K562 (cell line): ENCODE data around the gene TSEN54. TPM values are rescaled to one million over a fixed set of nuclear protein-coding genes. Genes with fewer than 3 reads are reported as not detected.

Experiments used
- GABPB2 ChIP-seq: fragments of 250-450 bp; sonication (Bioruptor Pico); conservative IDR thresholded peaks from 2 replicates; pipeline ENCODE4 v1.5.1; 2021; ENCODE audit warnings: mild to moderate bottlenecking
- HNRNPUL1 ChIP-seq: fragments of 200-400 bp; formaldehyde crosslinking; IDR thresholded peaks from 2 replicates; pipeline ENCODE4 v1.6.1; 2017; ENCODE audit warnings: low read length
- ILK ChIP-seq: fragments of 450-650 bp; IDR thresholded peaks from 2 replicates; pipeline ENCODE4 v1.6.1; 2016; ENCODE audit warnings: missing genetic modification characterization, low read depth, mild to moderate bottlenecking, missing compliant biosample characterization, moderate library complexity, borderline replicate concordance
- KAT7 ChIP-seq: sonication (generic); formaldehyde crosslinking; IDR thresholded peaks from 2 replicates; pipeline ENCODE4 v1.8.0; 2022; ENCODE audit warnings: missing genetic modification reagents, mild to moderate bottlenecking, borderline replicate concordance
- KDM5B ChIP-seq: fragments of 200-600 bp; sonication (generic); IDR thresholded peaks from 2 replicates; pipeline ENCODE4 v1.6.1; 2012; ENCODE audit warnings: low read depth, mild to moderate bottlenecking, moderate library complexity, low read length, control low read depth, inconsistent platforms; ENCODE audit not compliant: insufficient replicate concordance
- MTA2 ChIP-seq: fragments of 450-650 bp; IDR thresholded peaks from 2 replicates; pipeline ENCODE4 v1.6.1; 2016; ENCODE audit warnings: low read depth
- NFXL1 ChIP-seq: fragments of 450-650 bp; formaldehyde crosslinking; IDR thresholded peaks from 2 replicates; pipeline ENCODE4 v1.4.0; 2021; ENCODE audit warnings: mild to moderate bottlenecking
- RBM34 ChIP-seq: fragments of 200-400 bp; formaldehyde crosslinking; IDR thresholded peaks from 2 replicates; pipeline ENCODE4 v1.6.1; 2018; ENCODE audit warnings: low read length, borderline replicate concordance; ENCODE audit not compliant: insufficient read depth
- SETDB1 ChIP-seq: IDR thresholded peaks from one replicate; pipeline ENCODE4 v1.6.1; 2012; ENCODE audit warnings: low read length, control low read depth, inconsistent platforms
- SMC3 ChIP-seq: conservative IDR thresholded peaks from 2 replicates; pipeline ENCODE4 v1.6.1; 2011; ENCODE audit warnings: low read depth, low read length, improper control_type of control experiment; ENCODE audit not compliant: insufficient read depth
- STAG1 ChIP-seq: sonication (generic); formaldehyde crosslinking; IDR thresholded peaks from 2 replicates; pipeline ENCODE4 v1.5.0; 2020; ENCODE audit warnings: missing genetic modification reagents, borderline replicate concordance
- VEZF1 ChIP-seq: fragments of 200-800 bp; sonication (Bioruptor generic); IDR thresholded peaks from 2 replicates; pipeline ENCODE4 v1.6.1; 2017; ENCODE audit warnings: missing genetic modification characterization, missing compliant biosample characterization
- ZBTB33 ChIP-seq: sonication (generic); formaldehyde crosslinking; IDR thresholded peaks from 2 replicates; pipeline ENCODE4 v1.8.1; 2023; ENCODE audit warnings: mild to moderate bottlenecking, missing genetic modification reagents
- ZNF445 ChIP-seq: fragments of 250-450 bp; sonication (Bioruptor Pico); IDR thresholded peaks from 2 replicates; pipeline ENCODE4 v1.4.0; 2020; ENCODE audit warnings: low read depth, mild to moderate bottlenecking, moderate library complexity
- ZNF609 ChIP-seq: sonication (generic); formaldehyde crosslinking; IDR thresholded peaks from 2 replicates; pipeline ENCODE4 v1.8.1; 2023; ENCODE audit warnings: missing genetic modification reagents, mild to moderate bottlenecking, borderline replicate concordance
- polyA plus RNA-seq, 8 experiments: library from polyadenylated mRNA; depleted of rRNA in 4 of 8; stranded (reverse) in 5 of 8; unstranded in 3 of 8; fragments of >200 nt; fragmentation: Nextera tagmentation in 2 of 8; fragmentation: Illumina TruSeq in 1 of 8; extraction: Ambion mirVana in 2 of 8; extraction: Trizol in 1 of 8; gene quantifications; 2 replicates each; pipeline versions ENCODE4 v1.2.1 to v1.2.3, GENCODE V29; 2011 to 2014; ENCODE audit warnings: inconsistent platforms in 1 of 8, missing spikeins in 1 of 8
- total RNA-seq, 7 experiments: library from RNA; depleted of rRNA in 6 of 7; stranded (reverse); fragments of >200 nt in 6 of 7; fragmentation: Illumina TruSeq in 2 of 7; extraction: Trizol in 2 of 7; gene quantifications; 2 replicates each; pipeline versions ENCODE4 v1.2.1 to v1.2.3, GENCODE V29; 2011 to 2021; ENCODE audit warnings: low replicate concordance in 1 of 7
- TF ChIP-seq, protein P1 (sequence below), 2 experiments: fragments of 200-800 bp in 1 of 2; sonication (Bioruptor generic) in 1 of 2; sonication (generic) in 1 of 2; formaldehyde crosslinking in 1 of 2; IDR thresholded peaks in 1 of 2; conservative IDR thresholded peaks in 1 of 2; 2 replicates each; pipeline versions ENCODE4 v1.5.0 to v1.6.1; 2016 to 2020; ENCODE audit warnings: missing compliant biosample characterization in 1 of 2, missing genetic modification characterization in 1 of 2, missing genetic modification reagents in 1 of 2

The TSEN54 gene
- total and polyA plus RNA-seq, 9 of the 15 experiments (the other 6 are each of a cell fraction or from before 2014, with no cell fraction given): 5.9 to 64.3 (median 48.9) TPM

- TF ChIP-seq ZNF609 (CRISPR knock-in tag): no peak
- TF ChIP-seq SETDB1: no peak
- no peak for TF ChIP-seq ZNF445 (CRISPR knock-in tag)
- no peak for TF ChIP-seq MTA2
- 0 out of 2 replicates have a peak, but pooled peaks have one; percentile 28 for TF ChIP-seq STAG1 (CRISPR knock-in tag)
- TF ChIP-seq KAT7 (CRISPR knock-in tag): no peak
- peak; percentile 49; the same call in 1 of the 2 replicates for TF ChIP-seq SMC3
- TF ChIP-seq ILK (tag): no peak
- TF ChIP-seq GABPB2: no peak
- TF ChIP-seq ZBTB33 (CRISPR knock-in tag): no peak
- no peak for TF ChIP-seq RBM34
- TF ChIP-seq, protein P1, sequence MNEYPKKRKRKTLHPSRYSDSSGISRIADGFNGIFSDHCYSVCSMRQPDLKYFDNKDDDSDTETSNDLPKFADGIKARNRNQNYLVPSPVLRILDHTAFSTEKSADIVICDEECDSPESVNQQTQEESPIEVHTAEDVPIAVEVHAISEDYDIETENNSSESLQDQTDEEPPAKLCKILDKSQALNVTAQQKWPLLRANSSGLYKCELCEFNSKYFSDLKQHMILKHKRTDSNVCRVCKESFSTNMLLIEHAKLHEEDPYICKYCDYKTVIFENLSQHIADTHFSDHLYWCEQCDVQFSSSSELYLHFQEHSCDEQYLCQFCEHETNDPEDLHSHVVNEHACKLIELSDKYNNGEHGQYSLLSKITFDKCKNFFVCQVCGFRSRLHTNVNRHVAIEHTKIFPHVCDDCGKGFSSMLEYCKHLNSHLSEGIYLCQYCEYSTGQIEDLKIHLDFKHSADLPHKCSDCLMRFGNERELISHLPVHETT (CRISPR knock-in tag; conservative IDR thresholded peaks at IDR 0.05 in 1 of 2, IDR thresholded peaks at IDR 0.05 in 1 of 2): no peak
- TF ChIP-seq KDM5B: no peak
- no peak for TF ChIP-seq HNRNPUL1
- no peak for TF ChIP-seq NFXL1 (CRISPR knock-in tag)
- TF ChIP-seq VEZF1 (CRISPR knock-in tag): no peak
Observed at GRCh38 chr17:75504347-75505151, 11.8 kb upstream of the TSEN54 start (continued).
